Ishikawa (cell line): ENCODE measurements around the gene WFIKKN1.

Source experiments
- CEBPB ChIP-seq: IDR thresholded peaks from 2 replicates; pipeline ENCODE4 v1.6.1; 2012
- CREB1 ChIP-seq: IDR thresholded peaks from 2 replicates; pipeline ENCODE4 v1.6.1; 2012; ENCODE audit warnings: low read depth
- EGR1 ChIP-seq: IDR thresholded peaks from 2 replicates; pipeline ENCODE4 v1.6.1; 2012
- EP300 ChIP-seq: IDR thresholded peaks from 2 replicates; pipeline ENCODE4 v1.6.1; 2012; ENCODE audit warnings: borderline replicate concordance
- FOXM1 ChIP-seq: IDR thresholded peaks from 2 replicates; pipeline ENCODE4 v1.6.1; 2012; ENCODE audit warnings: low read depth, borderline replicate concordance
- NFIC ChIP-seq: IDR thresholded peaks from 2 replicates; pipeline ENCODE4 v1.6.1; 2012
- RAD21 ChIP-seq: IDR thresholded peaks from 2 replicates; pipeline ENCODE4 v1.6.1; 2012; ENCODE audit warnings: low read depth
- TAF1 ChIP-seq: IDR thresholded peaks from 2 replicates; pipeline ENCODE4 v1.6.1; 2012; ENCODE audit warnings: low read depth, mild to moderate bottlenecking
- TCF12 ChIP-seq: IDR thresholded peaks from 2 replicates; pipeline ENCODE4 v1.6.1; 2012; ENCODE audit warnings: low read depth
- TEAD4 ChIP-seq: IDR thresholded peaks from 2 replicates; pipeline ENCODE4 v1.6.1; 2012
- YY1 ChIP-seq: IDR thresholded peaks from 2 replicates; pipeline ENCODE4 v1.6.1; 2012; ENCODE audit warnings: low read depth
- ZBTB7A ChIP-seq: IDR thresholded peaks from 2 replicates; pipeline ENCODE4 v1.6.1; 2012; ENCODE audit warnings: low read depth
- TF ChIP-seq, protein P1 (sequence below): IDR thresholded peaks from 2 replicates; pipeline ENCODE4 v1.6.1; 2012; ENCODE audit warnings: low read depth, mild to moderate bottlenecking
- TF ChIP-seq, protein P2 (sequence below): IDR thresholded peaks from 2 replicates; pipeline ENCODE4 v1.6.1; 2012
- TF ChIP-seq, protein P3 (sequence below): IDR thresholded peaks from 2 replicates; pipeline ENCODE4 v1.6.1; 2012

Gene WFIKKN1

DNA sequence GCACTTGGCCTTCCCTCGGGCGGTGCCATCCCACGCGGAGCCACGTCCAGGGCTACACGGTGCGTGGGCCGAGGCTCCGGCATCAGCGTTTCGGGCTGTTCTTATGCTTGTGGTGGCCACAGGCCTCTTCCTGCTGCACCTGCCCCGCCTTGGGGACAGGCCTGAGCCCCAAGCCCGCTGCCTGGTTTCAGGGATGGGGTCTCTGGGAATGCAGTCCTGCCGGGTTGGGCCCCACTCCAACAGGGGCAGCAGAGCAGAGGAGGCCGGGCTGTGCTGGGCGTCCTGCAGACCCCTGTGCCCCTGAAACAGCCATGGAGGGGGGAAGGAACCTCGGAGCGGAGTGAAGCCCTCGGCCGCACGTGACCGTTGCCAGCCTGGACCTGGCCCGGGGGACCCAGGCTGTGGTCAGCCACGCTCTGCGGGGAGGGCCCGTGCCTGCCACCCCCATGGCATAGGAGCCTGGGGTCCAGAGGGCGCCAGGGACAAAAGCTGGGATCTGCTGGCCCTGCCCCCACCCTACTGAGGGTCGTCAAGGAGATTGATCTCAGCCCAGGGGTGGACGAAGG, 453 bp upstream of the WFIKKN1 start:
- no peak for TF ChIP-seq TAF1
- TF ChIP-seq, protein P1, sequence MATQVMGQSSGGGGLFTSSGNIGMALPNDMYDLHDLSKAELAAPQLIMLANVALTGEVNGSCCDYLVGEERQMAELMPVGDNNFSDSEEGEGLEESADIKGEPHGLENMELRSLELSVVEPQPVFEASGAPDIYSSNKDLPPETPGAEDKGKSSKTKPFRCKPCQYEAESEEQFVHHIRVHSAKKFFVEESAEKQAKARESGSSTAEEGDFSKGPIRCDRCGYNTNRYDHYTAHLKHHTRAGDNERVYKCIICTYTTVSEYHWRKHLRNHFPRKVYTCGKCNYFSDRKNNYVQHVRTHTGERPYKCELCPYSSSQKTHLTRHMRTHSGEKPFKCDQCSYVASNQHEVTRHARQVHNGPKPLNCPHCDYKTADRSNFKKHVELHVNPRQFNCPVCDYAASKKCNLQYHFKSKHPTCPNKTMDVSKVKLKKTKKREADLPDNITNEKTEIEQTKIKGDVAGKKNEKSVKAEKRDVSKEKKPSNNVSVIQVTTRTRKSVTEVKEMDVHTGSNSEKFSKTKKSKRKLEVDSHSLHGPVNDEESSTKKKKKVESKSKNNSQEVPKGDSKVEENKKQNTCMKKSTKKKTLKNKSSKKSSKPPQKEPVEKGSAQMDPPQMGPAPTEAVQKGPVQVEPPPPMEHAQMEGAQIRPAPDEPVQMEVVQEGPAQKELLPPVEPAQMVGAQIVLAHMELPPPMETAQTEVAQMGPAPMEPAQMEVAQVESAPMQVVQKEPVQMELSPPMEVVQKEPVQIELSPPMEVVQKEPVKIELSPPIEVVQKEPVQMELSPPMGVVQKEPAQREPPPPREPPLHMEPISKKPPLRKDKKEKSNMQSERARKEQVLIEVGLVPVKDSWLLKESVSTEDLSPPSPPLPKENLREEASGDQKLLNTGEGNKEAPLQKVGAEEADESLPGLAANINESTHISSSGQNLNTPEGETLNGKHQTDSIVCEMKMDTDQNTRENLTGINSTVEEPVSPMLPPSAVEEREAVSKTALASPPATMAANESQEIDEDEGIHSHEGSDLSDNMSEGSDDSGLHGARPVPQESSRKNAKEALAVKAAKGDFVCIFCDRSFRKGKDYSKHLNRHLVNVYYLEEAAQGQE, result no peak
- no peak for TF ChIP-seq EP300
- TF ChIP-seq ZBTB7A, result no peak
- no peak for TF ChIP-seq TEAD4
- TF ChIP-seq, protein P2, sequence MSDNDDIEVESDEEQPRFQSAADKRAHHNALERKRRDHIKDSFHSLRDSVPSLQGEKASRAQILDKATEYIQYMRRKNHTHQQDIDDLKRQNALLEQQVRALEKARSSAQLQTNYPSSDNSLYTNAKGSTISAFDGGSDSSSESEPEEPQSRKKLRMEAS, result no peak
- TF ChIP-seq EGR1, result no peak

DNA sequence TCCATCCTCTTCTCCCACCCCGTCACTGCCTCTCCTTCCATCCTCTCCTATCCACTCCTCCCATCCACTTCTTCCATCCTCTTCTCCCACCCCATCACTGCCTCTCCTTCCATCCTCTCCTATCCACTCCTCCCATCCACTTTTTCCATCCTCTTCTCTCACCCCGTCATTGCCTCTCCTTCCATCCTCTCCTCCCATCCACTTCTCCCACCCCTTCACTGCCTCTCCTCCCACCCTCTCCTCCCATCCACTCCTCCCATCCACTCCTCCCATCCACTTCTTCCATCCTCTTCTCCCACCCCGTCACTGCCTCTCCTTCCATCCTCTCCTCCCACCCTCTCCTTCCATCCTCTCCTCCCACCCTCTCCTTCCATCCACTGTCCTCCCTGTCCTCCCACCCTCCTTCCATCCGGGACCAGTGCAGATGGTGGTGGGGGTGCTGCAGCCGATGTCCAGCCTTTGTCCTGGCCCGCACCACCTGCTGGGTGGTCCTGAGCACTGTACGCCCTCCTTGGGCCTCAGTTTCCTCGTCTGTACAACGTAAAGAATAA, 1.1 kb downstream of the WFIKKN1 start:
- TF ChIP-seq TAF1, result no peak
- TF ChIP-seq CEBPB, result no peak
- no peak for TF ChIP-seq RAD21
- no peak for TF ChIP-seq ZBTB7A
- TF ChIP-seq FOXM1, result no peak
- TF ChIP-seq YY1, result no peak
- TF ChIP-seq, protein P1, result no peak
- no peak for TF ChIP-seq NFIC
- TF ChIP-seq, protein P3, sequence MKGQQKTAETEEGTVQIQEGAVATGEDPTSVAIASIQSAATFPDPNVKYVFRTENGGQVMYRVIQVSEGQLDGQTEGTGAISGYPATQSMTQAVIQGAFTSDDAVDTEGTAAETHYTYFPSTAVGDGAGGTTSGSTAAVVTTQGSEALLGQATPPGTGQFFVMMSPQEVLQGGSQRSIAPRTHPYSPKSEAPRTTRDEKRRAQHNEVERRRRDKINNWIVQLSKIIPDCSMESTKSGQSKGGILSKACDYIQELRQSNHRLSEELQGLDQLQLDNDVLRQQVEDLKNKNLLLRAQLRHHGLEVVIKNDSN, result no peak
- TF ChIP-seq EGR1, result no peak
- no peak for TF ChIP-seq CREB1
- TF ChIP-seq, protein P2, result no peak
- no peak for TF ChIP-seq TCF12
- TF ChIP-seq TEAD4, result no peak
- TF ChIP-seq EP300, result no peak

DNA sequence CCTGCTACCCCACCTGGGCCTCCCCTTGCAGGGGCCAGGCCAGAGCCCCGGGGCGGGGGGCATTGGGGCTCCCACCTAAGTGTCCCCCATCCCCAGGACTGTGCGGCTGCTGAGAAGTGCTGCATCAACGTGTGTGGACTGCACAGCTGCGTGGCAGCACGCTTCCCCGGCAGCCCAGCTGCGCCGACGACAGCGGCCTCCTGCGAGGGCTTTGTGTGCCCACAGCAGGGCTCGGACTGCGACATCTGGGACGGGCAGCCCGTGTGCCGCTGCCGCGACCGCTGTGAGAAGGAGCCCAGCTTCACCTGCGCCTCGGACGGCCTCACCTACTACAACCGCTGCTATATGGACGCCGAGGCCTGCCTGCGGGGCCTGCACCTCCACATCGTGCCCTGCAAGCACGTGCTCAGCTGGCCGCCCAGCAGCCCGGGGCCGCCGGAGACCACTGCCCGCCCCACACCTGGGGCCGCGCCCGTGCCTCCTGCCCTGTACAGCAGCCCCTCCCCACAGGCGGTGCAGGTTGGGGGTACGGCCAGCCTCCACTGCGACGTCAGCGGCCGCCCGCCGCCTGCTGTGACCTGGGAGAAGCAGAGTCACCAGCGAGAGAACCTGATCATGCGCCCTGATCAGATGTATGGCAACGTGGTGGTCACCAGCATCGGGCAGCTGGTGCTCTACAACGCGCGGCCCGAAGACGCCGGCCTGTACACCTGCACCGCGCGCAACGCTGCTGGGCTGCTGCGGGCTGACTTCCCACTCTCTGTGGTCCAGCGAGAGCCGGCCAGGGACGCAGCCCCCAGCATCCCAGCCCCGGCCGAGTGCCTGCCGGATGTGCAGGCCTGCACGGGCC, 1.9 kb downstream of the WFIKKN1 start:
- TF ChIP-seq CEBPB (no peak), CREB1 (no peak), EGR1 (no peak), EP300 (no peak), ZBTB7A (no peak), NFIC (no peak), TEAD4 (no peak), YY1 (no peak), TAF1 (no peak), TCF12 (no peak), RAD21 (no peak), FOXM1 (no peak)
- TF ChIP-seq, protein P1, result no peak
- TF ChIP-seq, protein P3, result no peak
- TF ChIP-seq, protein P2, result no peak

DNA sequence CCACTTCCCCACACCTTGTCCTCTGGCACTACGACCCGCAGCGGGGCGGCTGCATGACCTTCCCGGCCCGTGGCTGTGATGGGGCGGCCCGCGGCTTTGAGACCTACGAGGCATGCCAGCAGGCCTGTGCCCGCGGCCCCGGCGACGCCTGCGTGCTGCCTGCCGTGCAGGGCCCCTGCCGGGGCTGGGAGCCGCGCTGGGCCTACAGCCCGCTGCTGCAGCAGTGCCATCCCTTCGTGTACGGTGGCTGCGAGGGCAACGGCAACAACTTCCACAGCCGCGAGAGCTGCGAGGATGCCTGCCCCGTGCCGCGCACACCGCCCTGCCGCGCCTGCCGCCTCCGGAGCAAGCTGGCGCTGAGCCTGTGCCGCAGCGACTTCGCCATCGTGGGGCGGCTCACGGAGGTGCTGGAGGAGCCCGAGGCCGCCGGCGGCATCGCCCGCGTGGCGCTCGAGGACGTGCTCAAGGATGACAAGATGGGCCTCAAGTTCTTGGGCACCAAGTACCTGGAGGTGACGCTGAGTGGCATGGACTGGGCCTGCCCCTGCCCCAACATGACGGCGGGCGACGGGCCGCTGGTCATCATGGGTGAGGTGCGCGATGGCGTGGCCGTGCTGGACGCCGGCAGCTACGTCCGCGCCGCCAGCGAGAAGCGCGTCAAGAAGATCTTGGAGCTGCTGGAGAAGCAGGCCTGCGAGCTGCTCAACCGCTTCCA, 2.7 kb downstream of the WFIKKN1 start:
- TF ChIP-seq TAF1 (no peak), FOXM1 (no peak), TEAD4 (no peak), EP300 (no peak), TCF12 (no peak), EGR1 (no peak), NFIC (no peak), YY1 (no peak), RAD21 (no peak), CEBPB (no peak), ZBTB7A (no peak), CREB1 (no peak)
- TF ChIP-seq, protein P1, result no peak
- TF ChIP-seq, protein P2, result no peak
- TF ChIP-seq, protein P3, result no peak
